ENCODE results near the gene MFSD2A. TPM values are rescaled to one million over a fixed set of nuclear protein-coding genes. Genes with fewer than 3 reads are reported as not detected.

The MFSD2A gene
- total and polyA plus RNA-seq, 10 of the 15 experiments (the other 5 are each of a cell fraction or from before 2014, with no cell fraction given) = 0.84 to 30.1 (median 15.2) TPM

DNA sequence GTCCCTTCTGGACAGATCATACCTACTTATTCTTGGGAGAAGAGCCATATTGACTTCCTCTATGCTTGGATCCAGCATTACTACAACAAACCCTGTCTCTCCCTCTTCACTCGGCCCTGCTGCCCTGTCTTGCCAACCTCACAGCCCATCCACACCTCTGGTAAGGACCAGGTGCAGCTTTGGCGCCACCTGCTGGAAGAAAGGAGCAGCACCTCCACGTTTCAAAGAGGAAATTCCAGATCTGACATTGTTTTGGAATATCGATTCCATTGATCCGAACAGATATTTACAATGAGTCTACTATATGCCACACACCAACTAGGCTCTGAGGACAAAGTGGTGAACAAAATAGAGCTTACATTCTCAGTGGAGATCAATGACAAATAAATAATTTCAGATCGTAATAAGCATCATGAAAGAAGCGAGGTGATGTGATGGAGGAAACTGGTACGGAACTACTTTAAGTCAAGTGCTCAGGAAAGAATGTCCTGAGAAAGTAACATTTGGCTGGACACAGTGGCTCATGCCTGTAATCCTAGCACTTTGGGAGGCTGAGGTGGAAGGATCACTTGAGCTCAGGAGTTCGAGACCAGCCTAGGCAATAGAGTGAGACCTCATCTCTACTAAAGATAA, 18.7 kb downstream of the MFSD2A start (continued):
- TF ChIP-seq, protein P1, sequence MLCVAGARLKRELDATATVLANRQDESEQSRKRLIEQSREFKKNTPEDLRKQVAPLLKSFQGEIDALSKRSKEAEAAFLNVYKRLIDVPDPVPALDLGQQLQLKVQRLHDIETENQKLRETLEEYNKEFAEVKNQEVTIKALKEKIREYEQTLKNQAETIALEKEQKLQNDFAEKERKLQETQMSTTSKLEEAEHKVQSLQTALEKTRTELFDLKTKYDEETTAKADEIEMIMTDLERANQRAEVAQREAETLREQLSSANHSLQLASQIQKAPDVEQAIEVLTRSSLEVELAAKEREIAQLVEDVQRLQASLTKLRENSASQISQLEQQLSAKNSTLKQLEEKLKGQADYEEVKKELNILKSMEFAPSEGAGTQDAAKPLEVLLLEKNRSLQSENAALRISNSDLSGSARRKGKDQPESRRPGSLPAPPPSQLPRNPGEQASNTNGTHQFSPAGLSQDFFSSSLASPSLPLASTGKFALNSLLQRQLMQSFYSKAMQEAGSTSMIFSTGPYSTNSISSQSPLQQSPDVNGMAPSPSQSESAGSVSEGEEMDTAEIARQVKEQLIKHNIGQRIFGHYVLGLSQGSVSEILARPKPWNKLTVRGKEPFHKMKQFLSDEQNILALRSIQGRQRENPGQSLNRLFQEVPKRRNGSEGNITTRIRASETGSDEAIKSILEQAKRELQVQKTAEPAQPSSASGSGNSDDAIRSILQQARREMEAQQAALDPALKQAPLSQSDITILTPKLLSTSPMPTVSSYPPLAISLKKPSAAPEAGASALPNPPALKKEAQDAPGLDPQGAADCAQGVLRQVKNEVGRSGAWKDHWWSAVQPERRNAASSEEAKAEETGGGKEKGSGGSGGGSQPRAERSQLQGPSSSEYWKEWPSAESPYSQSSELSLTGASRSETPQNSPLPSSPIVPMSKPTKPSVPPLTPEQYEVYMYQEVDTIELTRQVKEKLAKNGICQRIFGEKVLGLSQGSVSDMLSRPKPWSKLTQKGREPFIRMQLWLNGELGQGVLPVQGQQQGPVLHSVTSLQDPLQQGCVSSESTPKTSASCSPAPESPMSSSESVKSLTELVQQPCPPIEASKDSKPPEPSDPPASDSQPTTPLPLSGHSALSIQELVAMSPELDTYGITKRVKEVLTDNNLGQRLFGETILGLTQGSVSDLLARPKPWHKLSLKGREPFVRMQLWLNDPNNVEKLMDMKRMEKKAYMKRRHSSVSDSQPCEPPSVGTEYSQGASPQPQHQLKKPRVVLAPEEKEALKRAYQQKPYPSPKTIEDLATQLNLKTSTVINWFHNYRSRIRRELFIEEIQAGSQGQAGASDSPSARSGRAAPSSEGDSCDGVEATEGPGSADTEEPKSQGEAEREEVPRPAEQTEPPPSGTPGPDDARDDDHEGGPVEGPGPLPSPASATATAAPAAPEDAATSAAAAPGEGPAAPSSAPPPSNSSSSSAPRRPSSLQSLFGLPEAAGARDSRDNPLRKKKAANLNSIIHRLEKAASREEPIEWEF (IDR thresholded peaks at IDR 0.05; ENCODE audit: insufficient replicate concordance, low read depth, low read length) = peak; percentile 20
- TF ChIP-seq ESRRA (IDR thresholded peaks at IDR 0.05; ENCODE audit: low read length) (no peak), IKZF1 (conservative IDR thresholded peaks at IDR 0.05) (peak; percentile 46; the same call in 1 of the 2 replicates), TCF3 (IDR thresholded peaks at IDR 0.05; ENCODE audit: borderline replicate concordance, insufficient read depth, low read depth, low read length) (no peak), E2F4 (IDR thresholded peaks at IDR 0.05; ENCODE audit: low read depth, low read length) (no peak), RB1 (IDR thresholded peaks at IDR 0.05; ENCODE audit: borderline replicate concordance) (0 out of 2 replicates have a peak, but pooled peaks have one; percentile 52), USF1 (IDR thresholded peaks at IDR 0.05; ENCODE audit: borderline replicate concordance, extremely low read length, insufficient read depth, low read depth, low read length) (no peak)

All from GM12878 (cell line).